ENCODE results near the gene DES. TPM values are rescaled to one million over a fixed set of nuclear protein-coding genes. Genes with fewer than 3 reads are reported as not detected.
A peak's percentile ranks its signal among the peaks of the same experiment; 100 is the strongest.

DES gene
- total and polyA plus RNA-seq, 2 donors (not counting 3 experiments of a cell fraction or from before 2014, with no cell fraction given), result not detected

DNA sequence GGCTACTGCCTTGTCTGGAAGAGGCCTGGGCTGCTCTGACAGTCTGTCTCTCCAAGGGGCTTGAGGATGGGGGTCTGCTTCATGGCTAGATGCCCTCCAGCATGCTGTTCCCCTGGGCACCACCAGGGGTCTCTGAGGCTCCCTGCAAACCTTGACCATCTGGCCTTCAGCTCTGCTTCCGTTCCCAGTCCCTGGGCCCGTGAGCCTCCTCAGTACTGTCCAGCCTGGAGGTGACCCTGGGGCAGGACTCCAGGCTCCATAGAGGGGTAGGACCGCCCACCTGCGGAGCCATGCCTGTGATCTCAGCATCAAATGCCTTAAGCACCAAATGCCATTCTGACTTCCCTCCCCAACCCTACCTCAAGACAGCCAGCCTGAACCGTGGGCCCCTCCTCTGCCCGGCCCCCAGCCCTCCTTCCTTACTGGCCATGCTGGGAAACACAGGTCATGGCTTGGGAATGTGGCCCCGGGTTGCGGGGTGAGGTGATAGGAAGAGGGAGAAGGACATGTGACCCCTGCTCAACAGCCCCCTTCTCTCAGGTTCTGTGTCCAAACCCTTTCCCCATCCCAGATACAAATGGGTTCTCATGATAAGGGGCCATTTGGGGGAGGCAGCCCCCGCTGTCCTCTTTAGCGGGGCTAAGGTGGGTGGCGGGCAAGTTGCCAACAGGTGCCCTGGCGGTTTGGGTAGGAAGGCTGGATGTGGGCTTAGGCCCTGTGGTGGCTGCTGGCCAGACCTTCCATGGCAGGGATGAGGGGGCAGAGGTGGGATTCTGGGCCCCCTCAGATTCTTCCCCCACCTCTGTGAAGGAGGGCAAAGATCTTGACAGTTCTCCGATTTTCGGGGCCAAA is 41.5 kb downstream of the DES start:
- Histone ChIP-seq H3K79me2 (ENCODE audit: control insufficient read depth, insufficient read depth, low read length) (no peaks in the 10 kb centered on the region), H3K27me3 (ENCODE audit: control insufficient read depth in 2 of 2, insufficient read depth in 2 of 2, low read length in 2 of 2) (no peaks in the 10 kb centered on the region), H3K4me2 (ENCODE audit: insufficient read depth, low read length) (no peak overlapping the region), H3K4me3 (replicated peaks in 1 of 3; ENCODE audit: insufficient read depth in 1 of 3, low read depth in 1 of 3, low read length in 3 of 3) (no peak overlapping the region), H3K9me3 (replicated peaks; ENCODE audit: control insufficient read depth, insufficient read depth, low read length) (no peaks in the 10 kb centered on the region), H3K9ac (replicated peaks; ENCODE audit: extremely low read depth, insufficient read depth, low read length) (no peak overlapping the region), H4K20me1 (replicated peaks; ENCODE audit: control insufficient read depth, extremely low read depth, insufficient read depth, low read length) (no peaks in the 10 kb centered on the region), H3K36me3 (ENCODE audit: control insufficient read depth in 2 of 2, extremely low read depth in 1 of 2, insufficient read depth in 2 of 2, low read length in 2 of 2) (no peaks in the 10 kb centered on the region), H2AFZ (ENCODE audit: low read depth, low read length) (no peak overlapping the region), H3K27ac (ENCODE audit: insufficient read depth, low read depth, low read length) (no peak overlapping the region), H3K9me1 (replicated peaks; ENCODE audit: control insufficient read depth, extremely low read depth, insufficient read depth, low read length) (no peaks in the 10 kb centered on the region), H3K4me1 (ENCODE audit: control insufficient read depth, extremely low read depth, insufficient read depth, low read length) (no peaks in the 10 kb centered on the region)
- BruUV-seq (replicated peaks), result no TSS peak
- ChIA-PET POLR2A (no interaction called here), CTCF (interaction anchor here (0.6 to 8.2 kb wide), 30 partner anchors 9 to 230 kb away, joined by 3 to 181 read pairs (median 5); partner anchors contain the start of genes CHPF, SPEG and TMEM198)
- dilution Hi-C loops (cut with MboI; ENCODE audit: extremely low pct_ligation_motif_present, low sequenced_read_pairs) (no loop called here), intact Hi-C loops (cut with micrococcal nuclease) (loop anchor here (1.0 to 2.0 kb wide), 3 partner anchors 17 to 71 kb away; no protein-coding TSS in a partner anchor)
- FAIRE-seq (peak; percentile 79), DNase-seq (ENCODE audit: low read depth, low spot score) (peak; percentile 38)
- TF ChIP-seq, protein P1, sequence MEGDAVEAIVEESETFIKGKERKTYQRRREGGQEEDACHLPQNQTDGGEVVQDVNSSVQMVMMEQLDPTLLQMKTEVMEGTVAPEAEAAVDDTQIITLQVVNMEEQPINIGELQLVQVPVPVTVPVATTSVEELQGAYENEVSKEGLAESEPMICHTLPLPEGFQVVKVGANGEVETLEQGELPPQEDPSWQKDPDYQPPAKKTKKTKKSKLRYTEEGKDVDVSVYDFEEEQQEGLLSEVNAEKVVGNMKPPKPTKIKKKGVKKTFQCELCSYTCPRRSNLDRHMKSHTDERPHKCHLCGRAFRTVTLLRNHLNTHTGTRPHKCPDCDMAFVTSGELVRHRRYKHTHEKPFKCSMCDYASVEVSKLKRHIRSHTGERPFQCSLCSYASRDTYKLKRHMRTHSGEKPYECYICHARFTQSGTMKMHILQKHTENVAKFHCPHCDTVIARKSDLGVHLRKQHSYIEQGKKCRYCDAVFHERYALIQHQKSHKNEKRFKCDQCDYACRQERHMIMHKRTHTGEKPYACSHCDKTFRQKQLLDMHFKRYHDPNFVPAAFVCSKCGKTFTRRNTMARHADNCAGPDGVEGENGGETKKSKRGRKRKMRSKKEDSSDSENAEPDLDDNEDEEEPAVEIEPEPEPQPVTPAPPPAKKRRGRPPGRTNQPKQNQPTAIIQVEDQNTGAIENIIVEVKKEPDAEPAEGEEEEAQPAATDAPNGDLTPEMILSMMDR (IDR thresholded peaks at IDR 0.05; ENCODE audit: extremely low read depth in 1 of 2, insufficient read depth in 1 of 2, low read depth in 1 of 2, low read length in 2 of 2), result peak; percentile 79 to 95
- no peak for TF ChIP-seq GATA2 (IDR thresholded peaks at IDR 0.05; ENCODE audit: insufficient read depth, insufficient read length, low read depth, low read length)

GRCh38 chr2:219460424-219460926 is 42.3 kb downstream of the DES start:
- H3K9ac ChIP-seq (replicated peaks; ENCODE audit: extremely low read depth, insufficient read depth, low read length), result no peak overlapping the region
- DNase-seq (ENCODE audit: low read depth, low spot score) (no peak), FAIRE-seq (no peak)
- no peaks in the 10 kb centered on the region for H3K9me1 ChIP-seq (replicated peaks; ENCODE audit: control insufficient read depth, extremely low read depth, insufficient read depth, low read length)
- no peaks in the 10 kb centered on the region for H3K27me3 ChIP-seq (ENCODE audit: control insufficient read depth in 2 of 2, insufficient read depth in 2 of 2, low read length in 2 of 2)
- no peak overlapping the region for H3K4me2 ChIP-seq (ENCODE audit: insufficient read depth, low read length)
- dilution Hi-C loops (cut with MboI; ENCODE audit: extremely low pct_ligation_motif_present, low sequenced_read_pairs), result no loop called here
- BruUV-seq (replicated peaks), result no TSS peak
- ChIA-PET CTCF (interaction anchor here (1.5 to 3.0 kb wide), 5 partner anchors 14 to 69 kb away, joined by 3 to 25 read pairs (median 9); no protein-coding TSS in a partner anchor), POLR2A (no interaction called here)
- H3K4me1 ChIP-seq (ENCODE audit: control insufficient read depth, extremely low read depth, insufficient read depth, low read length), result no peaks in the 10 kb centered on the region
- no peaks in the 10 kb centered on the region for H3K79me2 ChIP-seq (ENCODE audit: control insufficient read depth, insufficient read depth, low read length)
- no peak overlapping the region for H3K4me3 ChIP-seq (replicated peaks in 1 of 3; ENCODE audit: insufficient read depth in 1 of 3, low read depth in 1 of 3, low read length in 3 of 3)
- H3K9me3 ChIP-seq (replicated peaks; ENCODE audit: control insufficient read depth, insufficient read depth, low read length), result no peaks in the 10 kb centered on the region
- H2AFZ ChIP-seq (ENCODE audit: low read depth, low read length), result no peak overlapping the region
- no peak overlapping the region for H3K27ac ChIP-seq (ENCODE audit: insufficient read depth, low read depth, low read length)
- intact Hi-C loops (cut with micrococcal nuclease), result no loop called here
- H4K20me1 ChIP-seq (replicated peaks; ENCODE audit: control insufficient read depth, extremely low read depth, insufficient read depth, low read length), result no peaks in the 10 kb centered on the region
- H3K36me3 ChIP-seq (ENCODE audit: control insufficient read depth in 2 of 2, extremely low read depth in 1 of 2, insufficient read depth in 2 of 2, low read length in 2 of 2), result no peaks in the 10 kb centered on the region
- no peak for TF ChIP-seq EZH2 (IDR thresholded peaks at IDR 0.05; ENCODE audit: borderline replicate concordance, low read depth, low read length, severe bottlenecking)
- TF ChIP-seq POLR2AphosphoS5 (IDR thresholded peaks at IDR 0.05; ENCODE audit: insufficient read depth, low read depth, low read length), result no peak
- no peak for TF ChIP-seq POLR2A (IDR thresholded peaks at IDR 0.05; ENCODE audit: low read depth, low read length)
- no peak for TF ChIP-seq MYC (IDR thresholded peaks at IDR 0.05; ENCODE audit: low read depth, low read length)
- TF ChIP-seq GATA2 (IDR thresholded peaks at IDR 0.05; ENCODE audit: insufficient read depth, insufficient read length, low read depth, low read length), result no peak
- no peak for TF ChIP-seq MAX (IDR thresholded peaks at IDR 0.05; ENCODE audit: insufficient read depth, insufficient read length)
- no peak for TF ChIP-seq FOS (IDR thresholded peaks at IDR 0.05; ENCODE audit: borderline replicate concordance, insufficient read depth, low read length)
- no peak for TF ChIP-seq JUN (IDR thresholded peaks at IDR 0.05; ENCODE audit: borderline replicate concordance, insufficient read depth, insufficient read length, low read depth)
- TF ChIP-seq, protein P1 (IDR thresholded peaks at IDR 0.05; ENCODE audit: extremely low read depth in 1 of 2, insufficient read depth in 1 of 2, low read depth in 1 of 2, low read length in 2 of 2), result no peak
